MM.1S (cell line): ENCODE measurements around the gene MFSD6.
A peak's percentile ranks its signal among the peaks of the same experiment; 100 is the strongest.
"Not testable (repeated sequence)": the region's sequence is repeated elsewhere in the genome, so short reads cannot be mapped to it uniquely, and the experiment has no call there.

Experiments
- DNase-seq: peaks from one replicate; pipeline ENCODE4 v3.0.0-alpha.2; 2015
- H2AFZ ChIP-seq: fragments of 300-600 bp; sonication (generic); 2 replicates; pipeline ENCODE4 v1.6.0; 2016; ENCODE audit warnings: antibody characterized with exemption, low read length
- H3F3A ChIP-seq: fragments of 300-600 bp; sonication (generic); 2 replicates; pipeline ENCODE4 v1.6.1; 2016; ENCODE audit warnings: mild to moderate bottlenecking, antibody characterized with exemption, low read length, moderate library complexity, mixed read lengths; ENCODE audit not compliant: insufficient read depth
- H3K27ac ChIP-seq: fragments of 300-600 bp; sonication (generic); 2 replicates; pipeline ENCODE4 v1.5.1; 2016; ENCODE audit warnings: mild to moderate bottlenecking, low read length
- H3K27me3 ChIP-seq: fragments of 300-600 bp; sonication (generic); replicated peaks from 2 replicates; pipeline ENCODE4 v1.6.0; 2016; ENCODE audit warnings: low read length; ENCODE audit not compliant: insufficient read depth
- H3K36me3 ChIP-seq: fragments of 300-600 bp; sonication (generic); replicated peaks from 2 replicates; pipeline ENCODE4 v1.6.1; 2016; ENCODE audit warnings: mild to moderate bottlenecking, low read length, mixed read lengths; ENCODE audit not compliant: insufficient read depth
- H3K4me1 ChIP-seq: fragments of 300-600 bp; sonication (generic); 2 replicates; pipeline ENCODE4 v1.6.1; 2016; ENCODE audit warnings: low read length, mixed read lengths
- H3K4me2 ChIP-seq: fragments of 300-600 bp; sonication (generic); 2 replicates; pipeline ENCODE4 v1.6.0; 2016; ENCODE audit warnings: low read depth, low read length
- H3K4me3 ChIP-seq: fragments of 300-600 bp; sonication (generic); 2 replicates; pipeline ENCODE4 v1.5.1; 2016; ENCODE audit warnings: low read length, mixed read lengths
- H3K79me2 ChIP-seq: fragments of 300-600 bp; sonication (generic); 2 replicates; pipeline ENCODE4 v1.6.1; 2016; ENCODE audit warnings: mixed run types, low read length, mixed read lengths
- H3K9ac ChIP-seq: fragments of 300-600 bp; sonication (generic); 2 replicates; pipeline ENCODE4 v1.6.1; 2016; ENCODE audit warnings: low read length, mixed read lengths
- H3K9me2 ChIP-seq: fragments of 300-600 bp; sonication (generic); replicated peaks from 2 replicates; pipeline ENCODE4 v1.6.1; 2016; ENCODE audit warnings: mild to moderate bottlenecking, low read length, mixed read lengths; ENCODE audit not compliant: insufficient read depth
- H3K9me3 ChIP-seq: fragments of 300-600 bp; sonication (generic); replicated peaks from 2 replicates; pipeline ENCODE4 v1.6.1; 2016; ENCODE audit warnings: mild to moderate bottlenecking, low read length, mixed read lengths; ENCODE audit not compliant: insufficient read depth
- H4K20me1 ChIP-seq: fragments of 300-600 bp; sonication (generic); 2 replicates; pipeline ENCODE4 v1.6.1; 2016; ENCODE audit warnings: mild to moderate bottlenecking, low read length, moderate library complexity, mixed read lengths; ENCODE audit not compliant: insufficient read depth
- CTCF ChIP-seq: fragments of 300-600 bp; sonication (generic); IDR thresholded peaks from 2 replicates; pipeline ENCODE4 v1.5.1; 2016; ENCODE audit warnings: antibody characterized with exemption, low read length, mixed read lengths
- EZH2 ChIP-seq: fragments of 300-600 bp; sonication (generic); optimal IDR thresholded peaks from 2 replicates; pipeline ENCODE3; 2017; ENCODE audit warnings: low read depth, mild to moderate bottlenecking, antibody characterized with exemption, low read length, mixed read lengths
- EZH2phosphoT487 ChIP-seq: fragments of 300-600 bp; sonication (generic); IDR thresholded peaks from 2 replicates; pipeline ENCODE4 v1.6.1; 2018; ENCODE audit warnings: antibody characterized with exemption, low read length

MFSD6 gene

GRCh38 chr2:190407662-190408537 is at the start of gene MFSD6:
MFSD6 (plus strand) TSS chr2:190408355; CDS start chr2:190436030, 27,675 bp downstream.
- DNase-seq: peak; percentile 57
- Histone ChIP-seq H3K27me3 (no peaks in the 10 kb centered on the region), H2AFZ (peak within 1 kb of the TSS; percentile 87), H3K36me3 (no peaks in the 10 kb centered on the region), H3F3A (no peaks in the 10 kb centered on the region), H3K4me2 (peak within 1 kb of the TSS; percentile 93), H3K4me3 (peak within 1 kb of the TSS; percentile 91), H3K9me2 (no peaks in the 10 kb centered on the region), H3K79me2 (peaks cover 28% of the 10 kb centered on the region), H4K20me1 (no peaks in the 10 kb centered on the region), H3K27ac (peak within 1 kb of the TSS; percentile 57; the same call in 1 of the 2 replicates), H3K9me3 (no peaks in the 10 kb centered on the region), H3K4me1 (peaks cover 11% of the 10 kb centered on the region; the same call in 1 of the 2 replicates), H3K9ac (peak within 1 kb of the TSS; percentile 79)
- TF ChIP-seq EZH2: no peak
- no peak for TF ChIP-seq CTCF

- not testable (repeated sequence) for H3K27me3 ChIP-seq, H3K9me2 ChIP-seq, H3K4me2 ChIP-seq, H2AFZ ChIP-seq, H3F3A ChIP-seq, H3K4me1 ChIP-seq, H3K27ac ChIP-seq, DNase-seq, H3K36me3 ChIP-seq, H3K4me3 ChIP-seq, H3K79me2 ChIP-seq, H4K20me1 ChIP-seq, H3K9me3 ChIP-seq, H3K9ac ChIP-seq
These were observed 49.3 kb upstream of the MFSD6 start for GRCh38 chr2:190358655-190359448.

GRCh38 chr2:190360561-190360960 is 47.6 kb upstream of the MFSD6 start:
- Histone ChIP-seq H3K36me3 (no peaks in the 10 kb centered on the region), H2AFZ (peak overlapping the region; percentile 91), H3K9ac (no peak overlapping the region; the same call in 1 of the 2 replicates), H3K9me3 (no peaks in the 10 kb centered on the region), H3K9me2 (no peaks in the 10 kb centered on the region), H3K4me2 (peak overlapping the region; percentile 76), H3K4me1 (no peaks in the 10 kb centered on the region), H3K27me3 (no peaks in the 10 kb centered on the region), H3K4me3 (peak overlapping the region; percentile 68), H3K27ac (peak overlapping the region; percentile 57; the same call in 1 of the 2 replicates), H3K79me2 (no peaks in the 10 kb centered on the region), H4K20me1 (no peaks in the 10 kb centered on the region), H3F3A (peaks cover 6% of the 10 kb centered on the region)
- DNase-seq: no peak
- TF ChIP-seq CTCF (no peak), EZH2phosphoT487 (no peak), EZH2 (no peak)
